Measurements from ENCODE around the gene AP5S1.
"Not testable (repeated sequence)": the region's sequence is repeated elsewhere in the genome, so short reads cannot be mapped to it uniquely, and the experiment has no call there.

DNA sequence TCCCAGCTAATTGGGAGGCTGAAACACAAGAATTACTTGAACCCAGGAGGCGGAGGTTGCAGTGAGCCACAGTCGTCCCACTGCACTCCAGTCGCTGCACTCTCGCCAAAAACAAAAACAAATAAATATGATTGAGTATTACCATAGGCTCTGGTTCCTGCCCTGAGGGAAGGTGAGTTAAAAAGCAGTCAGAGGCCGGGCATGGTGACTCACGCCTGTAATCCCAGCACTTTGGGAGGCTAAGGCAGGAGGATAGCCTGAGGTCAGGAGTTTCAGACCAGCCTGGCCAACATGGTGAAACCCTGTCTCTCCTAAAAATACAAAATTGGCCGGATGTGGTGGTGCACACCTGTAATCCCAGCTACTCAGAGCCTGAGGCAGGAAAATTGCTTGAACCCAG lies 19.9 kb downstream of the AP5S1 start:
- not testable (repeated sequence) for TF ChIP-seq EZH2 (IDR thresholded peaks at IDR 0.05; ENCODE audit: insufficient read depth, poor library complexity, severe bottlenecking); EZH2phosphoT487 (IDR thresholded peaks at IDR 0.05; ENCODE audit: insufficient read depth, low read depth)
